Measurements from ENCODE around the gene FOXC2. TPM values are rescaled to one million over a fixed set of nuclear protein-coding genes. Genes with fewer than 3 reads are reported as not detected.

The FOXC2 gene
- total RNA-seq, 6 experiments from 2014 or later, result 0.20 TPM; not detected in 5

GRCh38 chr16:86575754-86576557 is 9.3 kb downstream of the FOXC2 start:
- intact Hi-C loops (cut with DNase I), result loop anchor here in 1 of 2 donors (10.0 kb wide), 1 partner anchor 489 kb away; no protein-coding TSS in a partner anchor
- H3K4me3 ChIP-seq, result peak overlapping the region in 2 of 3 donors; percentile 21 to 43
- H3K27me3 ChIP-seq, result peaks cover 0 to 22% of the 10 kb centered on the region in 2 donors
- no peaks in the 10 kb centered on the region for H3K4me1 ChIP-seq
- peak; percentile 27 to 42 (median 39) for TF ChIP-seq CTCF (IDR thresholded peaks at IDR 0.05)
- no peak for TF ChIP-seq POLR2A (IDR thresholded peaks at IDR 0.05)
- H3K27ac ChIP-seq, result no peak overlapping the region
- DNase-seq (peak in 2 of 3 donors; percentile 67 to 68), ATAC-seq (peak; percentile 56 to 78 (median 68))
- under 1% methylated on average over 44 of the region's 54 CpGs for WGBS (ENCODE audit: insufficient coverage, low coverage, low lambda C conversion rate, missing lambda C conversion rate)
- no peaks in the 10 kb centered on the region for H3K36me3 ChIP-seq
- no peaks in the 10 kb centered on the region for H3K9me3 ChIP-seq

GRCh38 chr16:86576591-86577313 is 10.1 kb downstream of the FOXC2 start:
- H3K27ac ChIP-seq, result no peak overlapping the region
- no peak for ATAC-seq

GRCh38 chr16:86577314-86577971 is 10.8 kb downstream of the FOXC2 start:
- Histone ChIP-seq H3K27me3 (peaks cover 0 to 15% of the 10 kb centered on the region in 2 donors), H3K36me3 (no peaks in the 10 kb centered on the region), H3K9me3 (no peaks in the 10 kb centered on the region), H3K4me3 (no peak overlapping the region), H3K4me1 (no peaks in the 10 kb centered on the region), H3K27ac (peak overlapping the region in 1 of 3 donors; percentile 64)
- WGBS (ENCODE audit: insufficient coverage, low coverage, low lambda C conversion rate, missing lambda C conversion rate), result 21% methylated on average over 10 of the region's 12 CpGs
- intact Hi-C loops (cut with DNase I), result loop anchor here in 1 of 2 donors (10.0 kb wide), 1 partner anchor 487 kb away; no protein-coding TSS in a partner anchor
- DNase-seq, result no peak
- ATAC-seq, result no peak
- no peak for TF ChIP-seq POLR2A (IDR thresholded peaks at IDR 0.05)
- TF ChIP-seq CTCF (IDR thresholded peaks at IDR 0.05), result no peak

More at GRCh38 chr16:86576591-86577313, 10.1 kb downstream of the FOXC2 start:
- TF ChIP-seq CTCF (IDR thresholded peaks at IDR 0.05) (no peak), POLR2A (IDR thresholded peaks at IDR 0.05) (no peak)
- no peaks in the 10 kb centered on the region for H3K36me3 ChIP-seq
- peak overlapping the region in 1 of 3 donors; percentile 43 for H3K4me3 ChIP-seq
- 17% methylated on average over 11 of the region's 33 CpGs for WGBS (ENCODE audit: insufficient coverage, low coverage, low lambda C conversion rate, missing lambda C conversion rate)
- peaks cover 0 to 15% of the 10 kb centered on the region in 2 donors for H3K27me3 ChIP-seq
- no peaks in the 10 kb centered on the region for H3K9me3 ChIP-seq
- no peaks in the 10 kb centered on the region for H3K4me1 ChIP-seq
- intact Hi-C loops (cut with DNase I), result loop anchor here in 1 of 2 donors (10.0 kb wide), 1 partner anchor 488 kb away; no protein-coding TSS in a partner anchor
- no peak for DNase-seq

GRCh38 chr16:86578061-86578599 is 11.5 kb downstream of the FOXC2 start, which contains the start of gene FOXL1:
FOXL1 (plus strand) TSS chr16:86578549; CDS start chr16:86578724, 175 bp downstream.
- H3K27ac ChIP-seq, result peak within 1 kb of the TSS in 2 of 3 donors; percentile 24 to 64
- peak within 1 kb of the TSS in 1 of 3 donors; percentile 4 for H3K4me3 ChIP-seq
- 8% methylated on average over 9 of the region's 13 CpGs for WGBS (ENCODE audit: insufficient coverage, low coverage, low lambda C conversion rate, missing lambda C conversion rate)
- DNase-seq (no peak), ATAC-seq (peak in 1 of 4 donors; percentile 28)
- peaks cover 0 to 15% of the 10 kb centered on the region in 2 donors for H3K27me3 ChIP-seq
- intact Hi-C loops (cut with DNase I), result loop anchor here in 1 of 2 donors (10.0 kb wide), 1 partner anchor 487 kb away; no protein-coding TSS in a partner anchor
- H3K36me3 ChIP-seq, result no peaks in the 10 kb centered on the region
- no peaks in the 10 kb centered on the region for H3K9me3 ChIP-seq
- TF ChIP-seq POLR2A (IDR thresholded peaks at IDR 0.05) (no peak), CTCF (IDR thresholded peaks at IDR 0.05) (no peak)
- no peaks in the 10 kb centered on the region for H3K4me1 ChIP-seq
